ENCODE data around the gene FABP3. TPM values are rescaled to one million over a fixed set of nuclear protein-coding genes. Genes with fewer than 3 reads are reported as not detected.
A peak's percentile ranks its signal among the peaks of the same experiment; 100 is the strongest.

The FABP3 gene
- total and polyA plus RNA-seq, 2 experiments from 2014 or later, result 2.1 to 4.0 TPM

DNA sequence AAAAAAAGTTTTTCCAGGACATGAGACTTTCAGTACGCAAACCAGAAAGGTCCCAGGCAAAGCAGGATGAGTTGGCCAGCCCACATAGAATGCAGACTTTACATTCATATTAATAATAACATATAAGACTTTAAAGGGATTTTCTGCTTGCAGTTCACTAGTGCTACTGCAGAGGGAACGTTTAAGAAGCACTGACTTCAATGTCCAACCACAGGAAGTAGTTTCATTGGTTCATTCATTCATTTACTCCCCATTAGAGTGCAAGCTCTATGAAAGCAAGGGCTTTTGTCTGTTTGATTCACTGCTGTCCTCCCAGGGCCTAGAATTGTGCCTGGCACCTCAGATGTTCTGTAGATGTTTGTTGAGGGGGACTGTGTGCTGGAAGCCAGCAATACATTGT is 28.4 kb upstream of the FABP3 start:
- TF ChIP-seq EZH2phosphoT487 (IDR thresholded peaks at IDR 0.05; ENCODE audit: insufficient read depth, low read depth) (no peak), EZH2 (IDR thresholded peaks at IDR 0.05; ENCODE audit: insufficient read depth, poor library complexity, severe bottlenecking) (no peak)
- in situ Hi-C loops (cut with MboI), result no loop called here
- Histone ChIP-seq H3K4me1 (ENCODE audit: insufficient read depth) (peaks cover 40% of the 10 kb centered on the region), H3F3A (ENCODE audit: insufficient read depth) (peaks cover 36% of the 10 kb centered on the region), H3K9me3 (ENCODE audit: low read depth) (no peaks in the 10 kb centered on the region), H3K79me2 (ENCODE audit: insufficient read depth) (no peaks in the 10 kb centered on the region), H2AFZ (no peak overlapping the region), H3K4me2 (ENCODE audit: unreplicated experiment) (no peak overlapping the region), H3K4me3 (no peak overlapping the region), H3K27me3 (replicated peaks; ENCODE audit: insufficient read depth) (no peaks in the 10 kb centered on the region), H3K27ac (no peak overlapping the region), H3K9ac (no peak overlapping the region), H3K9me2 (ENCODE audit: insufficient read depth) (no peaks in the 10 kb centered on the region), H3K36me3 (ENCODE audit: low read depth) (no peaks in the 10 kb centered on the region), H4K20me1 (ENCODE audit: insufficient read depth) (no peaks in the 10 kb centered on the region)
- DNase-seq, result peak; percentile 48
- 60 to 61% methylated on average over 2 of the region's 2 CpGs for WGBS, 2 experiments (ENCODE audit: low coverage in 1 of 2, low lambda C conversion rate in 2 of 2, missing lambda C conversion rate in 2 of 2)

- no peak overlapping the region for H3K9ac ChIP-seq
- no peaks in the 10 kb centered on the region for H3K9me3 ChIP-seq (ENCODE audit: low read depth)
- peak overlapping the region; percentile 32 for H3K4me2 ChIP-seq (ENCODE audit: unreplicated experiment)
- H3K27me3 ChIP-seq (replicated peaks; ENCODE audit: insufficient read depth), result no peaks in the 10 kb centered on the region
- no peak overlapping the region for H2AFZ ChIP-seq
- in situ Hi-C loops (cut with MboI), result no loop called here
- TF ChIP-seq EZH2 (IDR thresholded peaks at IDR 0.05; ENCODE audit: insufficient read depth, poor library complexity, severe bottlenecking), result no peak
- no peak for TF ChIP-seq EZH2phosphoT487 (IDR thresholded peaks at IDR 0.05; ENCODE audit: insufficient read depth, low read depth)
- DNase-seq, result peak; percentile 77
- no peak overlapping the region for H3K4me3 ChIP-seq
- peaks cover 42% of the 10 kb centered on the region for H3F3A ChIP-seq (ENCODE audit: insufficient read depth)
- H4K20me1 ChIP-seq (ENCODE audit: insufficient read depth), result no peaks in the 10 kb centered on the region
- H3K36me3 ChIP-seq (ENCODE audit: low read depth), result no peaks in the 10 kb centered on the region
- no peaks in the 10 kb centered on the region for H3K79me2 ChIP-seq (ENCODE audit: insufficient read depth)
- peaks cover 40% of the 10 kb centered on the region for H3K4me1 ChIP-seq (ENCODE audit: insufficient read depth)
- no peaks in the 10 kb centered on the region for H3K9me2 ChIP-seq (ENCODE audit: insufficient read depth)
- peak overlapping the region; percentile 28 for H3K27ac ChIP-seq
- 0 to 2% methylated on average over 3 of the region's 3 CpGs for WGBS, 2 experiments (ENCODE audit: low coverage in 1 of 2, low lambda C conversion rate in 2 of 2, missing lambda C conversion rate in 2 of 2)
These were observed 27.5 kb upstream of the FABP3 start for GRCh38 chr1:31400393-31400792.

GRCh38 chr1:31399976-31400375 is 27.1 kb upstream of the FABP3 start:
- peak overlapping the region; percentile 32 for H3K4me2 ChIP-seq (ENCODE audit: unreplicated experiment)
- 35 to 38% methylated on average over 3 of the region's 3 CpGs for WGBS, 2 experiments (ENCODE audit: low coverage in 1 of 2, low lambda C conversion rate in 2 of 2, missing lambda C conversion rate in 2 of 2)

GRCh38 chr1:31398246-31398645 is 25.4 kb upstream of the FABP3 start:
- Histone ChIP-seq H3F3A (ENCODE audit: insufficient read depth) (peaks cover 42% of the 10 kb centered on the region), H4K20me1 (ENCODE audit: insufficient read depth) (no peaks in the 10 kb centered on the region), H3K4me2 (ENCODE audit: unreplicated experiment) (no peak overlapping the region), H3K9me3 (ENCODE audit: low read depth) (no peaks in the 10 kb centered on the region), H3K4me3 (no peak overlapping the region), H3K27me3 (replicated peaks; ENCODE audit: insufficient read depth) (no peaks in the 10 kb centered on the region), H2AFZ (no peak overlapping the region), H3K9me2 (ENCODE audit: insufficient read depth) (no peaks in the 10 kb centered on the region), H3K79me2 (ENCODE audit: insufficient read depth) (no peaks in the 10 kb centered on the region), H3K27ac (no peak overlapping the region), H3K36me3 (ENCODE audit: low read depth) (no peaks in the 10 kb centered on the region), H3K4me1 (ENCODE audit: insufficient read depth) (peaks cover 40% of the 10 kb centered on the region), H3K9ac (no peak overlapping the region)
- TF ChIP-seq EZH2 (IDR thresholded peaks at IDR 0.05; ENCODE audit: insufficient read depth, poor library complexity, severe bottlenecking) (no peak), EZH2phosphoT487 (IDR thresholded peaks at IDR 0.05; ENCODE audit: insufficient read depth, low read depth) (no peak)
- no peak for DNase-seq
- 97 to 98% methylated on average over 2 of the region's 2 CpGs for WGBS, 2 experiments (ENCODE audit: low coverage in 1 of 2, low lambda C conversion rate in 2 of 2, missing lambda C conversion rate in 2 of 2)
- in situ Hi-C loops (cut with MboI), result no loop called here

More at GRCh38 chr1:31399976-31400375, 27.1 kb upstream of the FABP3 start:
- H3K9me2 ChIP-seq (ENCODE audit: insufficient read depth), result no peaks in the 10 kb centered on the region
- no peak overlapping the region for H2AFZ ChIP-seq
- no peaks in the 10 kb centered on the region for H3K9me3 ChIP-seq (ENCODE audit: low read depth)
- TF ChIP-seq EZH2phosphoT487 (IDR thresholded peaks at IDR 0.05; ENCODE audit: insufficient read depth, low read depth) (no peak), EZH2 (IDR thresholded peaks at IDR 0.05; ENCODE audit: insufficient read depth, poor library complexity, severe bottlenecking) (no peak)
- peaks cover 42% of the 10 kb centered on the region for H3F3A ChIP-seq (ENCODE audit: insufficient read depth)
- peak; percentile 34 for DNase-seq
- peaks cover 40% of the 10 kb centered on the region for H3K4me1 ChIP-seq (ENCODE audit: insufficient read depth)
- no peak overlapping the region for H3K9ac ChIP-seq
- H3K4me3 ChIP-seq, result no peak overlapping the region
- no peaks in the 10 kb centered on the region for H3K27me3 ChIP-seq (replicated peaks; ENCODE audit: insufficient read depth)
- no peaks in the 10 kb centered on the region for H3K79me2 ChIP-seq (ENCODE audit: insufficient read depth)
- in situ Hi-C loops (cut with MboI), result no loop called here
- peak overlapping the region; percentile 28 for H3K27ac ChIP-seq
- H3K36me3 ChIP-seq (ENCODE audit: low read depth), result no peaks in the 10 kb centered on the region
- no peaks in the 10 kb centered on the region for H4K20me1 ChIP-seq (ENCODE audit: insufficient read depth)

All from GM23248 (cell line).